Stomach (tissue), 9 donors: ENCODE data around the gene FOXA2. TPM values are rescaled to one million over a fixed set of nuclear protein-coding genes. Genes with fewer than 3 reads are reported as not detected.

Source experiments
- DNase-seq, 2 donors: peaks; one replicate each; pipeline versions ENCODE4 v3.0.0 to v3.0.0-alpha.2; 2013 to 2019
- H3K27ac ChIP-seq, 5 donors: fragments of 200-600 bp in 4 of 5; sonication (generic) in 4 of 5; one replicate each; pipeline ENCODE4 v1.5.1; 2013 to 2019; ENCODE audit warnings: mild to moderate bottlenecking in 1 of 5, moderate library complexity in 1 of 5
- H3K27me3 ChIP-seq, 3 donors: fragments of 200-600 bp; sonication (generic); one replicate each; pipeline ENCODE4 v1.5.1; 2017 to 2019; ENCODE audit warnings: mixed run types in 1 of 3
- H3K36me3 ChIP-seq, 4 donors: fragments of 200-600 bp; sonication (generic); 1 replicate in 3 of 4; 2 replicates in 1 of 4; pipeline ENCODE4 v1.5.1; 2016 to 2019
- H3K4me1 ChIP-seq, 4 donors: fragments of 200-600 bp; sonication (generic); one replicate each; pipeline ENCODE4 v1.5.1; 2016 to 2019
- H3K4me3 ChIP-seq, 4 donors: fragments of 200-600 bp; sonication (generic) in 3 of 4; one replicate each; pipeline ENCODE4 v1.5.1; 2016 to 2019; ENCODE audit warnings: mild to moderate bottlenecking in 1 of 4
- H3K9me3 ChIP-seq, 4 donors: fragments of 200-600 bp; sonication (generic); one replicate each; pipeline ENCODE4 v1.5.1; 2016 to 2019
- EP300 ChIP-seq: sonication (generic); formaldehyde crosslinking; IDR thresholded peaks from one replicate; pipeline ENCODE4 v1.6.1; 2017; ENCODE audit warnings: antibody characterized with exemption
- POLR2A ChIP-seq, 4 donors: fragments of 450-650 bp; IDR thresholded peaks; one replicate each; pipeline ENCODE4 v1.6.1; 2016; ENCODE audit warnings: antibody characterized with exemption in 4 of 4, control low read depth in 2 of 4, mild to moderate bottlenecking in 1 of 4, moderate library complexity in 1 of 4
- POLR2AphosphoS5 ChIP-seq, 3 donors: sonication (generic); formaldehyde crosslinking; IDR thresholded peaks; one replicate each; pipeline ENCODE4 v1.6.1; 2016; ENCODE audit warnings: antibody characterized with exemption in 3 of 3
- WGBS, 5 donors: extraction: QIAGEN DNeasy Blood & Tissue Kit in 3 of 5; methylation state at CpG; one replicate each; pipeline versions ENCODE4 v1.1.5 to v1.1.7; 2013 to 2018; 5-methylcytosine and 5-hydroxymethylcytosine counted together
- intact Hi-C: fragments of 100-400 bp; cut with DNase I; formaldehyde crosslinking; loops from one replicate; pipeline ENCODE4 v1.15.1; 2023; ENCODE audit warnings: low total_unique reads
- polyA plus RNA-seq, 3 donors: library from polyadenylated mRNA; stranded (reverse); fragments of 200-250 nt; gene quantifications; one replicate each; pipeline ENCODE4 v1.2.3, GENCODE V29; 2013
- total RNA-seq, 5 donors: library from RNA; depleted of rRNA; stranded (reverse); fragments of >200 nt; gene quantifications; one replicate each; pipeline versions ENCODE4 v1.1.0 to v1.2.3, GENCODE V29; 2014 to 2016
- TF ChIP-seq, protein P1 (sequence below), 7 experiments: fragments of 450-650 bp in 4 of 7; fragments of 200-600 bp in 3 of 7; sonication (generic) in 3 of 7; IDR thresholded peaks; one replicate each; pipeline ENCODE4 v1.5.1; 2016 to 2019; ENCODE audit warnings: antibody characterized with exemption in 7 of 7, control low read depth in 2 of 7, mild to moderate bottlenecking in 1 of 7
- donor health status: healthy with polysubstance abuse.
- donor health status: Bipolar disorder and iron deficiency.
- donor health status: healthy.

FOXA2 gene
- total and polyA plus RNA-seq, 8 donors, result 7.5 to 62.0 (median 20.3) TPM

DNA sequence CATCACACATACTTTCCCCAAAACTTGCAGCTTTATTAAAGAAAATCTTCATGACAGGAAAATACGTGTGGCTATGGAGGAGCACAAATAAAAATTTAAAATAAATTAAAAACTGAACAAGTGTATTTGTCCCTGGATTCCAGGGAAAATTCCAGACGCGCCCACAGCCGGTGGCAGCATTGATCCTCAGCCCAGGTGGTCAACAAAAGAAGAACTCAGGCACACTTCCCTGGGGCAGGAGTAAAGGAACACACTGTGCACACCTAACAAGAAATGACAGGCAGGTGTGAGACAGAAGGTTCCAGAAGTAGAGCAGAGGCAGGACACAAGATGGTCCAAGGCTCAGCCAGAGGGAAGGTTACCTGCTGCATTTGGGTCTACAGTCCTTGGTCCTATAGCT is 36.3 kb downstream of the FOXA2 start:
- H3K27ac ChIP-seq, result no peak overlapping the region
- TF ChIP-seq POLR2AphosphoS5 (IDR thresholded peaks at IDR 0.05) (no peak), POLR2A (IDR thresholded peaks at IDR 0.05) (no peak), EP300 (no peak)
- TF ChIP-seq, protein P1, sequence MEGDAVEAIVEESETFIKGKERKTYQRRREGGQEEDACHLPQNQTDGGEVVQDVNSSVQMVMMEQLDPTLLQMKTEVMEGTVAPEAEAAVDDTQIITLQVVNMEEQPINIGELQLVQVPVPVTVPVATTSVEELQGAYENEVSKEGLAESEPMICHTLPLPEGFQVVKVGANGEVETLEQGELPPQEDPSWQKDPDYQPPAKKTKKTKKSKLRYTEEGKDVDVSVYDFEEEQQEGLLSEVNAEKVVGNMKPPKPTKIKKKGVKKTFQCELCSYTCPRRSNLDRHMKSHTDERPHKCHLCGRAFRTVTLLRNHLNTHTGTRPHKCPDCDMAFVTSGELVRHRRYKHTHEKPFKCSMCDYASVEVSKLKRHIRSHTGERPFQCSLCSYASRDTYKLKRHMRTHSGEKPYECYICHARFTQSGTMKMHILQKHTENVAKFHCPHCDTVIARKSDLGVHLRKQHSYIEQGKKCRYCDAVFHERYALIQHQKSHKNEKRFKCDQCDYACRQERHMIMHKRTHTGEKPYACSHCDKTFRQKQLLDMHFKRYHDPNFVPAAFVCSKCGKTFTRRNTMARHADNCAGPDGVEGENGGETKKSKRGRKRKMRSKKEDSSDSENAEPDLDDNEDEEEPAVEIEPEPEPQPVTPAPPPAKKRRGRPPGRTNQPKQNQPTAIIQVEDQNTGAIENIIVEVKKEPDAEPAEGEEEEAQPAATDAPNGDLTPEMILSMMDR (IDR thresholded peaks at IDR 0.05), result no peak
- WGBS, 5 donors, result 35 to 68% (median 47%) methylated on average over 4 of the region's 4 CpGs
- peaks cover 0 to 7% (median 0%) of the 10 kb centered on the region in 4 donors for H3K4me1 ChIP-seq
- H3K9me3 ChIP-seq, result peaks cover 0 to 6% (median 0%) of the 10 kb centered on the region in 4 donors
- H3K27me3 ChIP-seq, result no peaks in the 10 kb centered on the region
- no peaks in the 10 kb centered on the region for H3K36me3 ChIP-seq
- DNase-seq, result no peak
- intact Hi-C loops, result no loop called here
- no peak overlapping the region for H3K4me3 ChIP-seq

DNA sequence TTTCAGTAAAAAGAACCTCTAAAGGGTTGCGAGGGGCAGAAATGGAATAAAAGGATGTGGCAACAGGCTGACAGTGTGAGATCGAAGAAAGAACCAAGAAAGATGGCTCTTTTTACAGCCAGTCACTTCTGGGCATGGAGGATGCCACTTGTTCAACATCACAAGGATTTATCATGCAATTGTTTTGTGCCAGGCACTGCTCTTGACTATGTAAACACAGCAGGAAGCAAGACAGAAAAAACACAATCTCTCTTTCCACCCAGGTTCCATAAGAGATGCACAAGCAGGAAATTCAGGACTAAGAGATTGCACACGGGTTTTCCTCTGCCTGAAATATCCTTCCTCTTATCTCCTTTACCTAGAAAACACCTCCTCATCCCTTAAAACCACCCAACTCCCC is 38.0 kb downstream of the FOXA2 start:
- WGBS, 5 donors, result 57 to 66% (median 63%) methylated on average over 3 of the region's 3 CpGs
- H3K4me1 ChIP-seq, result no peaks in the 10 kb centered on the region
- H3K36me3 ChIP-seq, result no peaks in the 10 kb centered on the region
- no peak overlapping the region for H3K4me3 ChIP-seq
- H3K27ac ChIP-seq, result no peak overlapping the region
- no peaks in the 10 kb centered on the region for H3K27me3 ChIP-seq
- TF ChIP-seq, protein P1 (IDR thresholded peaks at IDR 0.05), result no peak
- TF ChIP-seq POLR2A (IDR thresholded peaks at IDR 0.05) (no peak), POLR2AphosphoS5 (IDR thresholded peaks at IDR 0.05) (no peak), EP300 (no peak)
- no peak for DNase-seq
- intact Hi-C loops, result no loop called here
- peaks cover 0 to 6% (median 0%) of the 10 kb centered on the region in 4 donors for H3K9me3 ChIP-seq

DNA sequence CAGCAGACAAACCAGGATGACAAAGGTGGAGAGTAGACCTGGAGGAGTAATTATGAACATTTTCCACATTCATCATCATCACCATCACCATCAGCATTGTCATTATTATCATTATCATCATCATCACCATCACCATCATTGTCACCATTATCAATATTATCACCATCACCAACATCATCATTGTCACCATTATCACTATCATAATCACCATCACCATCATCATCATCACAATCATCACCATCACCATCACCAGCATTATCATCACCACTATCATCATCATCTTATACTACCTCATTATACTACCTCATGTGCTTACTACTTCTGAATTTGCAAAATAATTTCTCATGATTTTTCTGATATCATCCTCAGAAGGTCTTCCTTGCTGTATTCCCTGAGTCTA is 39.3 kb downstream of the FOXA2 start:
- H3K9me3 ChIP-seq, result peaks cover 0 to 6% (median 0%) of the 10 kb centered on the region in 4 donors
- no peak overlapping the region for H3K4me3 ChIP-seq
- no peak for DNase-seq
- no peaks in the 10 kb centered on the region for H3K36me3 ChIP-seq
- H3K27me3 ChIP-seq, result no peaks in the 10 kb centered on the region
- intact Hi-C loops, result no loop called here
- H3K27ac ChIP-seq, result no peak overlapping the region
- no peaks in the 10 kb centered on the region for H3K4me1 ChIP-seq
- TF ChIP-seq EP300, result no peak
- no peak for TF ChIP-seq POLR2AphosphoS5 (IDR thresholded peaks at IDR 0.05)
- TF ChIP-seq, protein P1 (IDR thresholded peaks at IDR 0.05), result no peak
- TF ChIP-seq POLR2A (IDR thresholded peaks at IDR 0.05), result no peak

DNA sequence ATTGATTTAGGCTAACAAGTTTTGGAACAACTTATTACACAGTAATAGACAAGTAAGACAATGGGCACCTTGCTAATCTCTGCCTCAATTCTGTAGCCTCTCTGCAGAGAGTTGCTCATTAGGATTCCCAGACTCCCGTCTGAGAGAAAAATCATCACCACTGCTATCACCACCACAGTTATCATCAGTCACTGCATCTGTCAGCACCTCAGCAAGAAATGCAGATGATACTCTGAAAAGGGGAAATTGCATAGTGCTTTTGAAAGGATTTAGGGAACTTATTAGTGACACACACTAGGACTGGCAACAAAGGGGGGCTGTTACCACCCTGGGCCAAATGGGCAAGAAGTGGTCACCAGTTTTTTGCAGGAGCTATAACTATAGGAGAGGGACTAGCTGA is 39.9 kb downstream of the FOXA2 start:
- 44 to 71% (median 60%) methylated on average over 1 of the region's 1 CpG for WGBS, 5 donors
- Histone ChIP-seq H3K36me3 (no peaks in the 10 kb centered on the region), H3K27me3 (no peaks in the 10 kb centered on the region), H3K4me1 (no peaks in the 10 kb centered on the region), H3K4me3 (no peak overlapping the region), H3K27ac (no peak overlapping the region), H3K9me3 (peaks cover 0 to 4% (median 0%) of the 10 kb centered on the region in 4 donors)
- TF ChIP-seq POLR2A (IDR thresholded peaks at IDR 0.05), result no peak
- TF ChIP-seq, protein P1 (IDR thresholded peaks at IDR 0.05), result no peak
- no peak for TF ChIP-seq EP300
- no peak for TF ChIP-seq POLR2AphosphoS5 (IDR thresholded peaks at IDR 0.05)
- DNase-seq, result no peak
- intact Hi-C loops, result no loop called here
